ENCODE results near the gene ISM2.

GRCh38 chr14:77469539-77469938, 29.1 kb downstream of the ISM2 start:
- TF ChIP-seq CTCF (IDR thresholded peaks at IDR 0.05; ENCODE audit: low read length) = no peak
- TF ChIP-seq EZH2 (optimal IDR thresholded peaks at IDR 0.05; ENCODE audit: low read depth, low read length) = no peak
- TF ChIP-seq EZH2phosphoT487 (IDR thresholded peaks at IDR 0.05; ENCODE audit: low read length) = no peak

Data from MM.1S (cell line).